K562 (cell line): ENCODE measurements around the gene SYT6. TPM values are rescaled to one million over a fixed set of nuclear protein-coding genes. Genes with fewer than 3 reads are reported as not detected.

ENCODE experiments used
- CTBP1 ChIP-seq: fragments of 450-650 bp; IDR thresholded peaks from 2 replicates; pipeline ENCODE4 v1.6.1; 2016; ENCODE audit warnings: borderline replicate concordance
- DACH1 ChIP-seq: fragments of 450-650 bp; IDR thresholded peaks from 2 replicates; pipeline ENCODE4 v1.6.1; 2018; ENCODE audit not compliant: partially characterized antibody
- HBP1 ChIP-seq: fragments of 450-650 bp; formaldehyde crosslinking; IDR thresholded peaks from 2 replicates; pipeline ENCODE4 v1.4.0; 2022; ENCODE audit warnings: missing genetic modification characterization
- MNT ChIP-seq, 2 experiments: fragments of 450-650 bp; conservative IDR thresholded peaks; 2 replicates each; pipeline ENCODE4 v1.6.1; 2017; ENCODE audit warnings: mild to moderate bottlenecking in 2 of 2, moderate library complexity in 2 of 2
- NCOA4 ChIP-seq: fragments of 450-650 bp; IDR thresholded peaks from 2 replicates; pipeline ENCODE4 v1.6.1; 2018; ENCODE audit warnings: mild to moderate bottlenecking; ENCODE audit not compliant: partially characterized antibody
- PTBP1 ChIP-seq: fragments of 200-400 bp; formaldehyde crosslinking; IDR thresholded peaks from 2 replicates; pipeline ENCODE4 v1.6.1; 2017; ENCODE audit warnings: low read depth, low read length
- SREBF1 ChIP-seq: fragments of 150-350 bp; IDR thresholded peaks from 2 replicates; pipeline ENCODE4 v1.6.1; 2014; ENCODE audit warnings: antibody characterized with exemption, low read depth, low read length, borderline replicate concordance
- TEAD4 ChIP-seq, 2 experiments: sonication (generic) in 1 of 2; formaldehyde crosslinking in 1 of 2; IDR thresholded peaks; 2 replicates each; pipeline versions ENCODE4 v1.6.1 to v1.8.0; 2012 to 2022; ENCODE audit warnings: borderline replicate concordance in 1 of 2, inconsistent platforms in 1 of 2, low read length in 1 of 2, mild to moderate bottlenecking in 1 of 2, missing genetic modification reagents in 1 of 2
- ZBTB5 ChIP-seq: fragments of 450-650 bp; IDR thresholded peaks from 2 replicates; pipeline ENCODE4 v1.6.1; 2017; ENCODE audit warnings: antibody characterized with exemption
- polyA plus RNA-seq, 8 experiments: library from polyadenylated mRNA; depleted of rRNA in 4 of 8; stranded (reverse) in 5 of 8; unstranded in 3 of 8; fragments of >200 nt; fragmentation: Nextera tagmentation in 2 of 8; fragmentation: Illumina TruSeq in 1 of 8; extraction: Ambion mirVana in 2 of 8; extraction: Trizol in 1 of 8; gene quantifications; 2 replicates each; pipeline versions ENCODE4 v1.2.1 to v1.2.3, GENCODE V29; 2011 to 2014; ENCODE audit warnings: inconsistent platforms in 1 of 8, missing spikeins in 1 of 8
- total RNA-seq, 7 experiments: library from RNA; depleted of rRNA in 6 of 7; stranded (reverse); fragments of >200 nt in 6 of 7; fragmentation: Illumina TruSeq in 2 of 7; extraction: Trizol in 2 of 7; gene quantifications; 2 replicates each; pipeline versions ENCODE4 v1.2.1 to v1.2.3, GENCODE V29; 2011 to 2021; ENCODE audit warnings: low replicate concordance in 1 of 7
- TF ChIP-seq, protein P1 (sequence below), 2 experiments: fragments of 450-650 bp in 1 of 2; sonication (generic) in 1 of 2; formaldehyde crosslinking in 1 of 2; IDR thresholded peaks; 2 replicates each; pipeline versions ENCODE4 v1.7.1 to v1.9.0; 2016 to 2022; ENCODE audit warnings: inconsistent platforms in 1 of 2, mild to moderate bottlenecking in 1 of 2, missing genetic modification reagents in 1 of 2

SYT6 gene
- total and polyA plus RNA-seq, 9 of the 15 experiments (the other 6 are each of a cell fraction or from before 2014, with no cell fraction given) = 0.06 TPM; not detected in 8

GRCh38 chr1:114088392-114089299 is 65.0 kb downstream of the SYT6 start (continued):
- TF ChIP-seq, protein P1, sequence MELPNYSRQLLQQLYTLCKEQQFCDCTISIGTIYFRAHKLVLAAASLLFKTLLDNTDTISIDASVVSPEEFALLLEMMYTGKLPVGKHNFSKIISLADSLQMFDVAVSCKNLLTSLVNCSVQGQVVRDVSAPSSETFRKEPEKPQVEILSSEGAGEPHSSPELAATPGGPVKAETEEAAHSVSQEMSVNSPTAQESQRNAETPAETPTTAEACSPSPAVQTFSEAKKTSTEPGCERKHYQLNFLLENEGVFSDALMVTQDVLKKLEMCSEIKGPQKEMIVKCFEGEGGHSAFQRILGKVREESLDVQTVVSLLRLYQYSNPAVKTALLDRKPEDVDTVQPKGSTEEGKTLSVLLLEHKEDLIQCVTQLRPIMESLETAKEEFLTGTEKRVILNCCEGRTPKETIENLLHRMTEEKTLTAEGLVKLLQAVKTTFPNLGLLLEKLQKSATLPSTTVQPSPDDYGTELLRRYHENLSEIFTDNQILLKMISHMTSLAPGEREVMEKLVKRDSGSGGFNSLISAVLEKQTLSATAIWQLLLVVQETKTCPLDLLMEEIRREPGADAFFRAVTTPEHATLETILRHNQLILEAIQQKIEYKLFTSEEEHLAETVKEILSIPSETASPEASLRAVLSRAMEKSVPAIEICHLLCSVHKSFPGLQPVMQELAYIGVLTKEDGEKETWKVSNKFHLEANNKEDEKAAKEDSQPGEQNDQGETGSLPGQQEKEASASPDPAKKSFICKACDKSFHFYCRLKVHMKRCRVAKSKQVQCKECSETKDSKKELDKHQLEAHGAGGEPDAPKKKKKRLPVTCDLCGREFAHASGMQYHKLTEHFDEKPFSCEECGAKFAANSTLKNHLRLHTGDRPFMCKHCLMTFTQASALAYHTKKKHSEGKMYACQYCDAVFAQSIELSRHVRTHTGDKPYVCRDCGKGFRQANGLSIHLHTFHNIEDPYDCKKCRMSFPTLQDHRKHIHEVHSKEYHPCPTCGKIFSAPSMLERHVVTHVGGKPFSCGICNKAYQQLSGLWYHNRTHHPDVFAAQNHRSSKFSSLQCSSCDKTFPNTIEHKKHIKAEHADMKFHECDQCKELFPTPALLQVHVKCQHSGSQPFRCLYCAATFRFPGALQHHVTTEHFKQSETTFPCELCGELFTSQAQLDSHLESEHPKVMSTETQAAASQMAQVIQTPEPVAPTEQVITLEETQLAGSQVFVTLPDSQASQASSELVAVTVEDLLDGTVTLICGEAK (IDR thresholded peaks at IDR 0.05) = no peak
- TF ChIP-seq, protein P1 (CRISPR knock-in tag; IDR thresholded peaks at IDR 0.05) = no peak
- no peak for TF ChIP-seq SREBF1
- peak; percentile 76; the same call in 1 of the 2 replicates for TF ChIP-seq CTBP1
- TF ChIP-seq HBP1 (CRISPR knock-in tag) = no peak
- no peak for TF ChIP-seq DACH1
- no peak for TF ChIP-seq MNT (conservative IDR thresholded peaks at IDR 0.05)
- TF ChIP-seq NCOA4 = no peak
- no peak for TF ChIP-seq PTBP1
- peak; percentile 62; the same call in 1 of the 2 replicates for TF ChIP-seq TEAD4 (IDR thresholded peaks at IDR 0.05; ENCODE audit: low read length)
- TF ChIP-seq TEAD4 (CRISPR knock-in tag; IDR thresholded peaks at IDR 0.05; ENCODE audit: borderline replicate concordance) = no peak
- TF ChIP-seq ZBTB5 = no peak
